SK-N-SH treated with all-trans-retinoic acid at 6 μM for 48 hours (cell line): ENCODE measurements around the gene ORC1.

Source experiments
- ATAC-seq: fragments of 200-7000 bp; cut with Tn5 transposase; 3 replicates; pipeline ENCODE4 v1.9.1; 2020; ENCODE audit warnings: mild to moderate bottlenecking, moderate library complexity
- ARNTL ChIP-seq: fragments of 450-650 bp; formaldehyde crosslinking; IDR thresholded peaks from 2 replicates; pipeline ENCODE4 v1.5.0; 2020; ENCODE audit warnings: low read depth, mild to moderate bottlenecking, moderate library complexity, borderline replicate concordance
- BACH2 ChIP-seq: fragments of 250-450 bp; sonication (Bioruptor Pico); IDR thresholded peaks from 2 replicates; pipeline ENCODE4 v1.9.0; 2021; ENCODE audit warnings: mild to moderate bottlenecking, borderline replicate concordance
- CSDC2 ChIP-seq: fragments of 250-450 bp; sonication (Bioruptor Pico); IDR thresholded peaks from 2 replicates; pipeline ENCODE4 v1.5.0; 2020; ENCODE audit warnings: mild to moderate bottlenecking, moderate library complexity
- ESRRG ChIP-seq: fragments of 250-450 bp; sonication (Bioruptor Pico); IDR thresholded peaks from 2 replicates; pipeline ENCODE4 v1.6.1; 2021; ENCODE audit warnings: mild to moderate bottlenecking
- GLIS3 ChIP-seq: fragments of 250-450 bp; sonication (Bioruptor Pico); IDR thresholded peaks from 2 replicates; pipeline ENCODE4 v1.5.0; 2020; ENCODE audit warnings: mild to moderate bottlenecking, moderate library complexity
- ISL1 ChIP-seq: fragments of 250-450 bp; sonication (Bioruptor Pico); IDR thresholded peaks from 2 replicates; pipeline ENCODE4 v2.1.2; 2022; ENCODE audit warnings: mild to moderate bottlenecking, moderate library complexity
- OSR1 ChIP-seq: fragments of 250-450 bp; sonication (Bioruptor Pico); IDR thresholded peaks from 2 replicates; pipeline ENCODE4 v1.8.0; 2022; ENCODE audit warnings: moderate library complexity, mild to moderate bottlenecking, inconsistent platforms
- PPARA ChIP-seq: fragments of 250-450 bp; sonication (Bioruptor Pico); IDR thresholded peaks from 2 replicates; pipeline ENCODE4 v1.5.0; 2020; ENCODE audit warnings: mild to moderate bottlenecking, borderline replicate concordance
- SNAI2 ChIP-seq: fragments of 250-450 bp; sonication (Bioruptor Pico); IDR thresholded peaks from 2 replicates; pipeline ENCODE4 v1.5.0; 2020; ENCODE audit warnings: mild to moderate bottlenecking, moderate library complexity
- TCF4 ChIP-seq: fragments of 250-450 bp; sonication (Bioruptor Pico); IDR thresholded peaks from 2 replicates; pipeline ENCODE4 v1.8.0; 2021; ENCODE audit warnings: mild to moderate bottlenecking, moderate library complexity, borderline replicate concordance
- TOX ChIP-seq: fragments of 250-450 bp; sonication (Bioruptor Pico); IDR thresholded peaks from 2 replicates; pipeline ENCODE4 v1.8.0; 2021; ENCODE audit warnings: mild to moderate bottlenecking, moderate library complexity, borderline replicate concordance
- ZC3H10 ChIP-seq: fragments of 250-450 bp; sonication (Bioruptor Pico); IDR thresholded peaks from 2 replicates; pipeline ENCODE4 v1.5.1; 2021; ENCODE audit warnings: mild to moderate bottlenecking, moderate library complexity
- ZFP3 ChIP-seq: fragments of 250-450 bp; sonication (Bioruptor Pico); IDR thresholded peaks from 2 replicates; pipeline ENCODE4 v1.5.0; 2020; ENCODE audit warnings: mild to moderate bottlenecking, moderate library complexity
- ZFP30 ChIP-seq: fragments of 450-650 bp; formaldehyde crosslinking; IDR thresholded peaks from 2 replicates; pipeline ENCODE4 v1.5.0; 2022; ENCODE audit warnings: mild to moderate bottlenecking, moderate library complexity
- ZNF565 ChIP-seq: fragments of 450-650 bp; formaldehyde crosslinking; conservative IDR thresholded peaks from 2 replicates; pipeline ENCODE4 v1.5.0; 2020; ENCODE audit warnings: low read depth, mild to moderate bottlenecking, moderate library complexity
- ZNF8 ChIP-seq: fragments of 450-650 bp; formaldehyde crosslinking; IDR thresholded peaks from 2 replicates; pipeline ENCODE4 v1.5.0; 2020; ENCODE audit warnings: mild to moderate bottlenecking, moderate library complexity
- TF ChIP-seq, protein P1 (sequence below): fragments of 250-450 bp; sonication (Bioruptor Pico); IDR thresholded peaks from 2 replicates; pipeline ENCODE4 v1.5.1; 2020; ENCODE audit warnings: low read depth, mild to moderate bottlenecking, moderate library complexity
- TF ChIP-seq, protein P2 (sequence below): fragments of 250-450 bp; sonication (Bioruptor Pico); IDR thresholded peaks from 2 replicates; pipeline ENCODE4 v1.8.0; 2021; ENCODE audit warnings: low read depth, mild to moderate bottlenecking, moderate library complexity, borderline replicate concordance
- TF ChIP-seq, protein P3 (sequence below): fragments of 250-450 bp; sonication (Bioruptor Pico); IDR thresholded peaks from 2 replicates; pipeline ENCODE4 v1.5.0; 2020; ENCODE audit warnings: mild to moderate bottlenecking, moderate library complexity
- TF ChIP-seq, protein P4 (sequence below): fragments of 250-450 bp; sonication (Bioruptor Pico); IDR thresholded peaks from 2 replicates; pipeline ENCODE4 v1.8.0; 2020; ENCODE audit warnings: mild to moderate bottlenecking, moderate library complexity, borderline replicate concordance
- TF ChIP-seq, protein P5 (sequence below): fragments of 250-450 bp; sonication (Bioruptor Pico); IDR thresholded peaks from 2 replicates; pipeline ENCODE4 v1.5.1; 2021; ENCODE audit warnings: mild to moderate bottlenecking, moderate library complexity

Gene ORC1

DNA sequence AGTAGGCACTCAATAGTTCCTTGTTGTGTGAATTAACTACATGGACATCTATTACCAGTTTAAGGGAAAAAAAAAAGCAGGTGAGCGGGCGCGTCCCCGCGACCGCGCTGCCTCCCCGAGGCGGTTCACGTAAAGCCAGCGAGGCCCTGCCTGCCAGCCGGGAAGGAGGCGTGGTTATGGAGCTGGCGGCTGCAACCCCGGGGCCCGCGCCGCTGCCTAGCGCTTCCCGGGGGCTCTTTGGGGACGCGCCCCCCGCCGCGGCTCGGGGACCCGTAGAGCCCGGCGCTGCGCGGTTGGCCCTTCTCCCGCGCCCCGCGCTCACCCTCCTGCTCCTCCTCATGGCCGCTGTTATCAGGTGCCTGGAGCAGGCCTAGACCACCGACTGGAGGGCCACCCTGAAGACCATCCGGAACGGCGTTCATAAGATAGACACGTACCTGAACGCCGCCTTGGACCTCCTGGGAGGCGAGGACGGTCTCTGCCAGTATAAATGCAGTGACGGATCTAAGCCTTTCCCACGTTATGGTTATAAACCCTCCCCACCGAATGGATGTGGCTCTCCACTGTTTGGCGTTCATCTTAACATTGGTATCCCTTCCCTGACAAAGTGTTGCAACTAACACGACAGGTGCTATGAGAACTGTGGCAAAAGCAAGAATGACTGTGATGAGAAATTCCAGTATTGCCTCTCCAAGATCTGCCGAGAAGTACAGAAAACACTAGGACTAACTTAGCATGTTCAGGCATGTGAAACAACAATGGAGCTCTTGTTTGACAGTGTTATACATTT, 35.6 kb downstream of the ORC1 start:
- TF ChIP-seq, protein P1, sequence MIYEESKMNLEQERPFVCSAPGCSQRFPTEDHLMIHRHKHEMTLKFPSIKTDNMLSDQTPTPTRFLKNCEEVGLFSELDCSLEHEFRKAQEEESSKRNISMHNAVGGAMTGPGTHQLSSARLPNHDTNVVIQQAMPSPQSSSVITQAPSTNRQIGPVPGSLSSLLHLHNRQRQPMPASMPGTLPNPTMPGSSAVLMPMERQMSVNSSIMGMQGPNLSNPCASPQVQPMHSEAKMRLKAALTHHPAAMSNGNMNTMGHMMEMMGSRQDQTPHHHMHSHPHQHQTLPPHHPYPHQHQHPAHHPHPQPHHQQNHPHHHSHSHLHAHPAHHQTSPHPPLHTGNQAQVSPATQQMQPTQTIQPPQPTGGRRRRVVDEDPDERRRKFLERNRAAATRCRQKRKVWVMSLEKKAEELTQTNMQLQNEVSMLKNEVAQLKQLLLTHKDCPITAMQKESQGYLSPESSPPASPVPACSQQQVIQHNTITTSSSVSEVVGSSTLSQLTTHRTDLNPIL (CRISPR knock-in tag), result no peak
- TF ChIP-seq, protein P2, sequence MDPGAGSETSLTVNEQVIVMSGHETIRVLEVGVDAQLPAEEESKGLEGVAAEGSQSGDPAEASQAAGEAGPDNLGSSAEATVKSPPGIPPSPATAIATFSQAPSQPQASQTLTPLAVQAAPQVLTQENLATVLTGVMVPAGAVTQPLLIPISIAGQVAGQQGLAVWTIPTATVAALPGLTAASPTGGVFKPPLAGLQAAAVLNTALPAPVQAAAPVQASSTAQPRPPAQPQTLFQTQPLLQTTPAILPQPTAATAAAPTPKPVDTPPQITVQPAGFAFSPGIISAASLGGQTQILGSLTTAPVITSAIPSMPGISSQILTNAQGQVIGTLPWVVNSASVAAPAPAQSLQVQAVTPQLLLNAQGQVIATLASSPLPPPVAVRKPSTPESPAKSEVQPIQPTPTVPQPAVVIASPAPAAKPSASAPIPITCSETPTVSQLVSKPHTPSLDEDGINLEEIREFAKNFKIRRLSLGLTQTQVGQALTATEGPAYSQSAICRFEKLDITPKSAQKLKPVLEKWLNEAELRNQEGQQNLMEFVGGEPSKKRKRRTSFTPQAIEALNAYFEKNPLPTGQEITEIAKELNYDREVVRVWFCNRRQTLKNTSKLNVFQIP (CRISPR knock-in tag), result no peak
- TF ChIP-seq ZFP30 (CRISPR knock-in tag) (no peak), TOX (CRISPR knock-in tag) (no peak), PPARA (no peak), ZC3H10 (CRISPR knock-in tag) (no peak), GLIS3 (CRISPR knock-in tag) (no peak), TCF4 (CRISPR knock-in tag) (no peak), ZNF8 (CRISPR knock-in tag) (no peak), ARNTL (CRISPR knock-in tag) (no peak), ZNF565 (CRISPR knock-in tag) (no peak), BACH2 (CRISPR knock-in tag) (no peak)
- TF ChIP-seq, protein P3, sequence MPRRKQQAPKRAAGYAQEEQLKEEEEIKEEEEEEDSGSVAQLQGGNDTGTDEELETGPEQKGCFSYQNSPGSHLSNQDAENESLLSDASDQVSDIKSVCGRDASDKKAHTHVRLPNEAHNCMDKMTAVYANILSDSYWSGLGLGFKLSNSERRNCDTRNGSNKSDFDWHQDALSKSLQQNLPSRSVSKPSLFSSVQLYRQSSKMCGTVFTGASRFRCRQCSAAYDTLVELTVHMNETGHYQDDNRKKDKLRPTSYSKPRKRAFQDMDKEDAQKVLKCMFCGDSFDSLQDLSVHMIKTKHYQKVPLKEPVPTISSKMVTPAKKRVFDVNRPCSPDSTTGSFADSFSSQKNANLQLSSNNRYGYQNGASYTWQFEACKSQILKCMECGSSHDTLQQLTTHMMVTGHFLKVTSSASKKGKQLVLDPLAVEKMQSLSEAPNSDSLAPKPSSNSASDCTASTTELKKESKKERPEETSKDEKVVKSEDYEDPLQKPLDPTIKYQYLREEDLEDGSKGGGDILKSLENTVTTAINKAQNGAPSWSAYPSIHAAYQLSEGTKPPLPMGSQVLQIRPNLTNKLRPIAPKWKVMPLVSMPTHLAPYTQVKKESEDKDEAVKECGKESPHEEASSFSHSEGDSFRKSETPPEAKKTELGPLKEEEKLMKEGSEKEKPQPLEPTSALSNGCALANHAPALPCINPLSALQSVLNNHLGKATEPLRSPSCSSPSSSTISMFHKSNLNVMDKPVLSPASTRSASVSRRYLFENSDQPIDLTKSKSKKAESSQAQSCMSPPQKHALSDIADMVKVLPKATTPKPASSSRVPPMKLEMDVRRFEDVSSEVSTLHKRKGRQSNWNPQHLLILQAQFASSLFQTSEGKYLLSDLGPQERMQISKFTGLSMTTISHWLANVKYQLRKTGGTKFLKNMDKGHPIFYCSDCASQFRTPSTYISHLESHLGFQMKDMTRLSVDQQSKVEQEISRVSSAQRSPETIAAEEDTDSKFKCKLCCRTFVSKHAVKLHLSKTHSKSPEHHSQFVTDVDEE (CRISPR knock-in tag), result no peak
- ATAC-seq, result peak; percentile 16

DNA sequence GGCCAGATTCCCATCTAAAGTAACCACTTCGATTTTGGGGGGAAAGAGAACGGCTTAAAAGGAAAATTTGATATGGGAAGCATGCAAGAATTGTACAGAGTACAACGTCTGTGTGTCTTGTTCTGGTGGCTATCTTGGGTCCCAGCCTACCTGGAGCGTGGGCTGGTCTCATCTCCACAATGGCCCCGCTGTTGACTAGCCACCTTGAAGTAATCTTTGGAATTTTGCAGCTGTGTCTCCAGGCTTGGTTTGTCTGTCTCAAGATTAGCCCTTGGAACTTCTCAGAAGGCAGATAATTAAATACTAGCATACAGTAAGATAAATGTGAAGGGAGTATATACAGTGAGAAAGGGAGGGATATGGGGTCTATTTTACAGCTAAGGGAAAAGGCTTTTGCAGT, 37.0 kb downstream of the ORC1 start:
- TF ChIP-seq PPARA, result no peak
- TF ChIP-seq, protein P1 (CRISPR knock-in tag), result no peak
- TF ChIP-seq ZFP30 (CRISPR knock-in tag), result no peak
- no peak for TF ChIP-seq CSDC2 (CRISPR knock-in tag)
- no peak for TF ChIP-seq ESRRG
- TF ChIP-seq ZNF8 (CRISPR knock-in tag), result no peak
- no peak for TF ChIP-seq ZFP3 (CRISPR knock-in tag)
- TF ChIP-seq, protein P2 (CRISPR knock-in tag), result no peak
- no peak for TF ChIP-seq ISL1 (CRISPR knock-in tag)
- no peak for TF ChIP-seq SNAI2
- TF ChIP-seq ZC3H10 (CRISPR knock-in tag), result no peak
- no peak for TF ChIP-seq TCF4 (CRISPR knock-in tag)
- TF ChIP-seq, protein P4, sequence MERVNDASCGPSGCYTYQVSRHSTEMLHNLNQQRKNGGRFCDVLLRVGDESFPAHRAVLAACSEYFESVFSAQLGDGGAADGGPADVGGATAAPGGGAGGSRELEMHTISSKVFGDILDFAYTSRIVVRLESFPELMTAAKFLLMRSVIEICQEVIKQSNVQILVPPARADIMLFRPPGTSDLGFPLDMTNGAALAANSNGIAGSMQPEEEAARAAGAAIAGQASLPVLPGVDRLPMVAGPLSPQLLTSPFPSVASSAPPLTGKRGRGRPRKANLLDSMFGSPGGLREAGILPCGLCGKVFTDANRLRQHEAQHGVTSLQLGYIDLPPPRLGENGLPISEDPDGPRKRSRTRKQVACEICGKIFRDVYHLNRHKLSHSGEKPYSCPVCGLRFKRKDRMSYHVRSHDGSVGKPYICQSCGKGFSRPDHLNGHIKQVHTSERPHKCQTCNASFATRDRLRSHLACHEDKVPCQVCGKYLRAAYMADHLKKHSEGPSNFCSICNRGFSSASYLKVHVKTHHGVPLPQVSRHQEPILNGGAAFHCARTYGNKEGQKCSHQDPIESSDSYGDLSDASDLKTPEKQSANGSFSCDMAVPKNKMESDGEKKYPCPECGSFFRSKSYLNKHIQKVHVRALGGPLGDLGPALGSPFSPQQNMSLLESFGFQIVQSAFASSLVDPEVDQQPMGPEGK, result no peak
- TF ChIP-seq, protein P5, sequence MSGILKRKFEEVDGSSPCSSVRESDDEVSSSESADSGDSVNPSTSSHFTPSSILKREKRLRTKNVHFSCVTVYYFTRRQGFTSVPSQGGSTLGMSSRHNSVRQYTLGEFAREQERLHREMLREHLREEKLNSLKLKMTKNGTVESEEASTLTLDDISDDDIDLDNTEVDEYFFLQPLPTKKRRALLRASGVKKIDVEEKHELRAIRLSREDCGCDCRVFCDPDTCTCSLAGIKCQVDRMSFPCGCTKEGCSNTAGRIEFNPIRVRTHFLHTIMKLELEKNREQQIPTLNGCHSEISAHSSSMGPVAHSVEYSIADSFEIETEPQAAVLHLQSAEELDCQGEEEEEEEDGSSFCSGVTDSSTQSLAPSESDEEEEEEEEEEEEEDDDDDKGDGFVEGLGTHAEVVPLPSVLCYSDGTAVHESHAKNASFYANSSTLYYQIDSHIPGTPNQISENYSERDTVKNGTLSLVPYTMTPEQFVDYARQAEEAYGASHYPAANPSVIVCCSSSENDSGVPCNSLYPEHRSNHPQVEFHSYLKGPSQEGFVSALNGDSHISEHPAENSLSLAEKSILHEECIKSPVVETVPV (CRISPR knock-in tag), result no peak
- no peak for TF ChIP-seq TOX (CRISPR knock-in tag)
- no peak for TF ChIP-seq OSR1 (CRISPR knock-in tag)
- TF ChIP-seq BACH2 (CRISPR knock-in tag), result no peak
- no peak for TF ChIP-seq ZNF565 (CRISPR knock-in tag)
- no peak for TF ChIP-seq GLIS3 (CRISPR knock-in tag)
- TF ChIP-seq, protein P3 (CRISPR knock-in tag), result no peak
- no peak for ATAC-seq
